Endothelial cell of umbilical vein (primary cell): ENCODE measurements around the gene STT3B.

ENCODE experiments used
- CTCF ChIP-seq, 2 donors: IDR thresholded peaks; 1 replicate in 1 of 2; 2 replicates in 1 of 2; pipeline ENCODE4 v1.5.1; 2011; ENCODE audit warnings: low read length in 2 of 2, mild to moderate bottlenecking in 2 of 2, moderate library complexity in 2 of 2, control low read depth in 1 of 2, inconsistent platforms in 1 of 2, low read depth in 1 of 2; ENCODE audit not compliant: insufficient read depth in 1 of 2; ENCODE audit errors: extremely low read depth in 1 of 2
- EZH2 ChIP-seq: IDR thresholded peaks from 2 replicates; pipeline ENCODE4 v1.6.1; 2012; ENCODE audit warnings: borderline replicate concordance, low read depth, mild to moderate bottlenecking, moderate library complexity, low read length, inconsistent platforms; ENCODE audit not compliant: severe bottlenecking
- MAX ChIP-seq: IDR thresholded peaks from 2 replicates; pipeline ENCODE4 v1.6.1; 2011; ENCODE audit not compliant: insufficient read depth, insufficient read length
- MYC ChIP-seq: IDR thresholded peaks from one replicate; pipeline ENCODE4 v1.6.1; 2011; ENCODE audit warnings: mild to moderate bottlenecking, low read depth, low read length
- POLR2A ChIP-seq: IDR thresholded peaks from 2 replicates; pipeline ENCODE4 v1.6.1; 2012; ENCODE audit warnings: low read depth, mild to moderate bottlenecking, control low read depth, low read length
- POLR2AphosphoS5 ChIP-seq: IDR thresholded peaks from 2 replicates; pipeline ENCODE4 v1.6.1; 2012; ENCODE audit warnings: low read depth, mild to moderate bottlenecking, control low read depth, low read length, moderate library complexity; ENCODE audit not compliant: insufficient read depth

- TF ChIP-seq MYC (no peak), EZH2 (no peak), POLR2A (no peak), CTCF (IDR thresholded peaks at IDR 0.05; ENCODE audit: extremely low read depth in 1 of 2, insufficient read depth in 1 of 2, low read depth in 1 of 2, low read length in 2 of 2) (no peak), MAX (no peak), POLR2AphosphoS5 (no peak)
These were observed 63.5 kb downstream of the STT3B start for GRCh38 chr3:31596176-31596575.
